ENCODE results near the gene ING5. TPM values are rescaled to one million over a fixed set of nuclear protein-coding genes. Genes with fewer than 3 reads are reported as not detected.
"Not testable (repeated sequence)": the region's sequence is repeated elsewhere in the genome, so short reads cannot be mapped to it uniquely, and the experiment has no call there.

The ING5 gene
- total and polyA plus RNA-seq, 9 donors = 21.0 to 29.4 (median 24.9) TPM

GRCh38 chr2:241658296-241658695 lies 43.5 kb upstream of the ING5 start:
- Histone ChIP-seq H3K9me3 (replicated peaks; ENCODE audit: control insufficient read depth, low read depth, low read length) (no peaks in the 10 kb centered on the region), H3K4me1 (ENCODE audit: control insufficient read depth, insufficient read depth, low read length) (no peaks in the 10 kb centered on the region), H3K27ac (ENCODE audit: low read length) (no peak overlapping the region), H3K27me3 (ENCODE audit: control insufficient read depth, insufficient read depth, low read length) (no peaks in the 10 kb centered on the region), H3K4me3 (ENCODE audit: low read length) (no peak overlapping the region), H3K36me3 (ENCODE audit: control insufficient read depth, insufficient read depth, low read length) (peaks cover 75% of the 10 kb centered on the region)
- WGBS (ENCODE audit: insufficient coverage) = 74% methylated on average over 3 of the region's 5 CpGs
- DNase-seq = no peak

GRCh38 chr2:241659150-241659739 lies 42.6 kb upstream of the ING5 start:
- Histone ChIP-seq H3K36me3 (ENCODE audit: control insufficient read depth, insufficient read depth, low read length) (peaks cover 70% of the 10 kb centered on the region), H3K4me3 (ENCODE audit: low read length) (no peak overlapping the region), H3K27ac (ENCODE audit: low read length) (no peak overlapping the region), H3K27me3 (ENCODE audit: control insufficient read depth, insufficient read depth, low read length) (no peaks in the 10 kb centered on the region), H3K9me3 (replicated peaks; ENCODE audit: control insufficient read depth, low read depth, low read length) (no peaks in the 10 kb centered on the region), H3K4me1 (ENCODE audit: control insufficient read depth, insufficient read depth, low read length) (no peaks in the 10 kb centered on the region)
- DNase-seq = peak; percentile 82
- WGBS (ENCODE audit: insufficient coverage) = 47% methylated on average over 26 of the region's 26 CpGs

- Histone ChIP-seq H3K4me1 (ENCODE audit: control insufficient read depth, insufficient read depth, low read length) (no peaks in the 10 kb centered on the region), H3K27me3 (ENCODE audit: control insufficient read depth, insufficient read depth, low read length) (no peaks in the 10 kb centered on the region), H3K9me3 (replicated peaks; ENCODE audit: control insufficient read depth, low read depth, low read length) (no peaks in the 10 kb centered on the region), H3K27ac (ENCODE audit: low read length) (no peak overlapping the region), H3K36me3 (ENCODE audit: control insufficient read depth, insufficient read depth, low read length) (peaks cover 56% of the 10 kb centered on the region), H3K4me3 (ENCODE audit: low read length) (no peak overlapping the region)
- WGBS (ENCODE audit: insufficient coverage) = 94% methylated on average over 10 of the region's 14 CpGs
- DNase-seq = no peak
Measured at GRCh38 chr2:241660593-241661213, 41.1 kb upstream of the ING5 start.

GRCh38 chr2:241662731-241663130 lies 39.1 kb upstream of the ING5 start:
- not testable (repeated sequence) for DNase-seq; H3K9me3 ChIP-seq (replicated peaks; ENCODE audit: control insufficient read depth, low read depth, low read length); H3K4me1 ChIP-seq (ENCODE audit: control insufficient read depth, insufficient read depth, low read length); H3K4me3 ChIP-seq (ENCODE audit: low read length); H3K27me3 ChIP-seq (ENCODE audit: control insufficient read depth, insufficient read depth, low read length); H3K27ac ChIP-seq (ENCODE audit: low read length)
- peaks cover 56% of the 10 kb centered on the region for H3K36me3 ChIP-seq (ENCODE audit: control insufficient read depth, insufficient read depth, low read length)
- WGBS (ENCODE audit: insufficient coverage) = 89% methylated on average over 16 of the region's 24 CpGs

- Histone ChIP-seq H3K27ac (ENCODE audit: low read length) (no peak overlapping the region), H3K4me3 (ENCODE audit: low read length) (no peak overlapping the region), H3K9me3 (replicated peaks; ENCODE audit: control insufficient read depth, low read depth, low read length) (no peaks in the 10 kb centered on the region), H3K4me1 (ENCODE audit: control insufficient read depth, insufficient read depth, low read length) (no peaks in the 10 kb centered on the region), H3K36me3 (ENCODE audit: control insufficient read depth, insufficient read depth, low read length) (peaks cover 59% of the 10 kb centered on the region), H3K27me3 (ENCODE audit: control insufficient read depth, insufficient read depth, low read length) (no peaks in the 10 kb centered on the region)
- DNase-seq = no peak
- WGBS (ENCODE audit: insufficient coverage) = 78% methylated on average over 13 of the region's 23 CpGs
Measured at GRCh38 chr2:241665731-241666440, 36.0 kb upstream of the ING5 start.

- Histone ChIP-seq H3K4me1 (ENCODE audit: control insufficient read depth, insufficient read depth, low read length) (no peaks in the 10 kb centered on the region), H3K27ac (ENCODE audit: low read length) (no peak overlapping the region), H3K36me3 (ENCODE audit: control insufficient read depth, insufficient read depth, low read length) (peaks cover 59% of the 10 kb centered on the region), H3K4me3 (ENCODE audit: low read length) (no peak overlapping the region), H3K27me3 (ENCODE audit: control insufficient read depth, insufficient read depth, low read length) (no peaks in the 10 kb centered on the region), H3K9me3 (replicated peaks; ENCODE audit: control insufficient read depth, low read depth, low read length) (no peaks in the 10 kb centered on the region)
- DNase-seq = no peak
- WGBS (ENCODE audit: insufficient coverage) = 34% methylated on average over 30 of the region's 42 CpGs
Measured at GRCh38 chr2:241666627-241667400, 35.0 kb upstream of the ING5 start.

GRCh38 chr2:241668354-241668753 lies 33.5 kb upstream of the ING5 start:
- Histone ChIP-seq H3K27ac (ENCODE audit: low read length) (no peak overlapping the region), H3K36me3 (ENCODE audit: control insufficient read depth, insufficient read depth, low read length) (peaks cover 60% of the 10 kb centered on the region), H3K27me3 (ENCODE audit: control insufficient read depth, insufficient read depth, low read length) (no peaks in the 10 kb centered on the region), H3K4me3 (ENCODE audit: low read length) (no peak overlapping the region), H3K4me1 (ENCODE audit: control insufficient read depth, insufficient read depth, low read length) (no peaks in the 10 kb centered on the region), H3K9me3 (replicated peaks; ENCODE audit: control insufficient read depth, low read depth, low read length) (no peaks in the 10 kb centered on the region)
- DNase-seq = no peak
- 95% methylated on average over 17 of the region's 21 CpGs for WGBS (ENCODE audit: insufficient coverage)

GRCh38 chr2:241668839-241669238 lies 33.0 kb upstream of the ING5 start:
- DNase-seq = no peak
- 100% methylated on average over 1 of the region's 12 CpGs for WGBS (ENCODE audit: insufficient coverage)
- Histone ChIP-seq H3K27ac (ENCODE audit: low read length) (no peak overlapping the region), H3K27me3 (ENCODE audit: control insufficient read depth, insufficient read depth, low read length) (no peaks in the 10 kb centered on the region), H3K4me3 (ENCODE audit: low read length) (no peak overlapping the region), H3K9me3 (replicated peaks; ENCODE audit: control insufficient read depth, low read depth, low read length) (no peaks in the 10 kb centered on the region), H3K4me1 (ENCODE audit: control insufficient read depth, insufficient read depth, low read length) (no peaks in the 10 kb centered on the region), H3K36me3 (ENCODE audit: control insufficient read depth, insufficient read depth, low read length) (peaks cover 60% of the 10 kb centered on the region)

GRCh38 chr2:241670333-241671110 lies 31.3 kb upstream of the ING5 start:
- no peaks in the 10 kb centered on the region for H3K9me3 ChIP-seq (replicated peaks; ENCODE audit: control insufficient read depth, low read depth, low read length)
- 88% methylated on average over 25 of the region's 31 CpGs for WGBS (ENCODE audit: insufficient coverage)
- H3K36me3 ChIP-seq (ENCODE audit: control insufficient read depth, insufficient read depth, low read length) = peaks cover 73% of the 10 kb centered on the region
- DNase-seq = no peak
- H3K4me3 ChIP-seq (ENCODE audit: low read length) = no peak overlapping the region
- H3K27ac ChIP-seq (ENCODE audit: low read length) = no peak overlapping the region
- no peaks in the 10 kb centered on the region for H3K4me1 ChIP-seq (ENCODE audit: control insufficient read depth, insufficient read depth, low read length)
- H3K27me3 ChIP-seq (ENCODE audit: control insufficient read depth, insufficient read depth, low read length) = no peaks in the 10 kb centered on the region
